Fibroblast of the aortic adventitia (primary cell): Measurements from ENCODE around the gene LEMD2. TPM values are rescaled to one million over a fixed set of nuclear protein-coding genes. Genes with fewer than 3 reads are reported as not detected.

ENCODE experiments used
- DNase-seq: peaks from one replicate; pipeline ENCODE4 v3.0.0-alpha.2; 2010; ENCODE audit warnings: low read depth
- H3K4me3 ChIP-seq: 2 replicates; pipeline ENCODE4 v1.5.1; 2011; ENCODE audit warnings: low read depth, mild to moderate bottlenecking, control low read depth, low read length, moderate library complexity
- CTCF ChIP-seq: IDR thresholded peaks from 2 replicates; pipeline ENCODE4 v1.5.1; 2011; ENCODE audit warnings: mild to moderate bottlenecking, low read length, control low read depth, inconsistent platforms; ENCODE audit not compliant: insufficient read depth
- total RNA-seq: library from RNA; depleted of rRNA; stranded (reverse); fragments of >200 nt; gene quantifications from 2 replicates; pipeline ENCODE4 v1.2.3, GENCODE V29; 2012; ENCODE audit warnings: low replicate concordance

LEMD2 gene
- total RNA-seq, 1 donor, result 31.2 TPM

GRCh38 chr6:33751771-33752645 is 36.9 kb downstream of the LEMD2 start:
- no peak for DNase-seq
- TF ChIP-seq CTCF, result no peak
- H3K4me3 ChIP-seq, result no peak overlapping the region

GRCh38 chr6:33750244-33750991 is 38.5 kb downstream of the LEMD2 start:
- H3K4me3 ChIP-seq, result no peak overlapping the region
- no peak for DNase-seq
- TF ChIP-seq CTCF, result no peak

- no peak overlapping the region for H3K4me3 ChIP-seq
- TF ChIP-seq CTCF, result no peak
- DNase-seq, result no peak
Observed at GRCh38 chr6:33749401-33749800, 39.5 kb downstream of the LEMD2 start.

- DNase-seq, result no peak
- H3K4me3 ChIP-seq, result no peak overlapping the region
- no peak for TF ChIP-seq CTCF
Observed at GRCh38 chr6:33748841-33749240, 40.1 kb downstream of the LEMD2 start.

- H3K4me3 ChIP-seq, result no peak overlapping the region
- DNase-seq, result no peak
- TF ChIP-seq CTCF, result no peak
Observed at GRCh38 chr6:33747823-33748222, 41.1 kb downstream of the LEMD2 start.

GRCh38 chr6:33746651-33747100 is 42.3 kb downstream of the LEMD2 start, which contains the start of gene IP6K3:
Gene IP6K3, minus strand, starts transcription at chr6:33746905. Its CDS starts 11,429 bp downstream, at chr6:33735476.
- DNase-seq, result no peak

More at GRCh38 chr6:33746651-33747100, 42.3 kb downstream of the LEMD2 start, which contains the start of gene IP6K3:
- no peak within 1 kb of the TSS for H3K4me3 ChIP-seq
- TF ChIP-seq CTCF, result no peak
